GM23338 (cell line): ENCODE results near the gene NUB1. TPM values are rescaled to one million over a fixed set of nuclear protein-coding genes. Genes with fewer than 3 reads are reported as not detected.

Source experiments
- ATAC-seq: fragments of 200-7000 bp; cut with Tn5 transposase; 3 replicates; pipeline ENCODE4 v1.9.1; 2020
- DNase-seq: peaks from one replicate; pipeline ENCODE4 v3.0.0-alpha.2; 2015; ENCODE audit warnings: low spot score
- H2AFZ ChIP-seq: fragments of 200-600 bp; sonication (generic); 2 replicates; pipeline ENCODE4 v1.8.0; 2016; ENCODE audit warnings: antibody characterized with exemption, mild to moderate bottlenecking, moderate library complexity
- H3F3A ChIP-seq: fragments of 200-600 bp; sonication (generic); replicated peaks from 2 replicates; pipeline ENCODE4 v1.8.0; 2017; ENCODE audit warnings: antibody characterized with exemption, mixed run types, low read depth
- H3K27ac ChIP-seq: fragments of 200-600 bp; sonication (generic); 2 replicates; pipeline ENCODE4 v1.6.1; 2016; ENCODE audit warnings: low read depth
- H3K27me3 ChIP-seq: fragments of 200-600 bp; sonication (generic); 2 replicates; pipeline ENCODE4 v1.8.0; 2016; ENCODE audit warnings: mild to moderate bottlenecking, mixed run types, moderate library complexity; ENCODE audit not compliant: insufficient read depth
- H3K36me3 ChIP-seq: fragments of 200-600 bp; sonication (generic); 2 replicates; pipeline ENCODE4 v1.8.0; 2016; ENCODE audit warnings: mild to moderate bottlenecking; ENCODE audit not compliant: insufficient read depth
- H3K4me1 ChIP-seq: fragments of 200-600 bp; sonication (generic); 2 replicates; pipeline ENCODE4 v1.8.0; 2016; ENCODE audit warnings: mild to moderate bottlenecking, moderate library complexity; ENCODE audit not compliant: insufficient read depth
- H3K4me2 ChIP-seq: fragments of 200-600 bp; sonication (generic); 2 replicates; pipeline ENCODE4 v1.7.1; 2017; ENCODE audit warnings: mixed run types
- H3K4me3 ChIP-seq: fragments of 200-600 bp; sonication (generic); 2 replicates; pipeline ENCODE4 v1.6.1; 2016; ENCODE audit warnings: mixed run types
- H3K79me2 ChIP-seq: fragments of 200-600 bp; sonication (generic); replicated peaks from 2 replicates; pipeline ENCODE4 v1.8.0; 2017; ENCODE audit warnings: mild to moderate bottlenecking; ENCODE audit not compliant: insufficient read depth
- H3K9me2 ChIP-seq: fragments of 200-600 bp; sonication (generic); 2 replicates; pipeline ENCODE4 v1.8.0; 2017; ENCODE audit not compliant: insufficient read depth
- H4K20me1 ChIP-seq: fragments of 200-600 bp; sonication (generic); replicated peaks from 2 replicates; pipeline ENCODE4 v1.8.0; 2017; ENCODE audit warnings: mild to moderate bottlenecking; ENCODE audit not compliant: insufficient read depth
- H3K27ac Mint-ChIP-seq: 2 replicates; pipeline ENCODE4 v1.8.0; 2020; ENCODE audit warnings: inconsistent platforms, mild to moderate bottlenecking, moderate library complexity, mixed read lengths
- H3K27me3 Mint-ChIP-seq: 3 replicates; pipeline ENCODE4 v1.8.0; 2022; ENCODE audit warnings: low read depth, mild to moderate bottlenecking, moderate library complexity, mixed read lengths, inconsistent platforms; ENCODE audit not compliant: insufficient read depth, poor library complexity
- H3K36me3 Mint-ChIP-seq: 3 replicates; pipeline ENCODE4 v1.8.0; 2021; ENCODE audit warnings: low read depth, mild to moderate bottlenecking, inconsistent platforms, moderate library complexity, mixed read lengths
- H3K4me1 Mint-ChIP-seq: 3 replicates; pipeline ENCODE4 v1.8.0; 2020; ENCODE audit warnings: mild to moderate bottlenecking, inconsistent platforms, mixed read lengths
- H3K4me3 Mint-ChIP-seq: 3 replicates; pipeline ENCODE4 v1.8.0; 2021; ENCODE audit warnings: moderate library complexity, mild to moderate bottlenecking, inconsistent platforms, mixed read lengths
- H3K9me3 Mint-ChIP-seq: 3 replicates; pipeline ENCODE4 v1.8.0; 2020; ENCODE audit warnings: moderate library complexity, mild to moderate bottlenecking, inconsistent platforms, mixed read lengths
- CREB1 ChIP-seq: fragments of 250-450 bp; sonication (Bioruptor Pico); IDR thresholded peaks from 2 replicates; pipeline ENCODE4 v1.5.0; 2020; ENCODE audit warnings: low read depth, mild to moderate bottlenecking, moderate library complexity
- ETS1 ChIP-seq: IDR thresholded peaks from 2 replicates; pipeline ENCODE4 v1.6.1; 2016; ENCODE audit warnings: antibody characterized with exemption
- EZH2phosphoT487 ChIP-seq: fragments of 200-600 bp; sonication (generic); IDR thresholded peaks from one replicate; pipeline ENCODE4 v1.8.1; 2018; ENCODE audit warnings: antibody characterized with exemption; ENCODE audit not compliant: unreplicated experiment
- JUNB ChIP-seq: IDR thresholded peaks from one replicate; pipeline ENCODE4 v1.6.1; 2016; ENCODE audit warnings: antibody characterized with exemption; ENCODE audit not compliant: unreplicated experiment
- NANOG ChIP-seq: IDR thresholded peaks from 2 replicates; pipeline ENCODE4 v1.6.1; 2016; ENCODE audit warnings: antibody characterized with exemption, borderline replicate concordance
- STAT1 ChIP-seq: IDR thresholded peaks from one replicate; pipeline ENCODE4 v1.6.1; 2016; ENCODE audit warnings: antibody characterized with exemption; ENCODE audit not compliant: unreplicated experiment
- ZNF331 ChIP-seq: fragments of 250-450 bp; sonication (Bioruptor Pico); IDR thresholded peaks from 2 replicates; pipeline ENCODE4 v1.5.0; 2020; ENCODE audit warnings: low read depth, mild to moderate bottlenecking, moderate library complexity
- ZNF462 ChIP-seq: fragments of 250-450 bp; sonication (Bioruptor Pico); IDR thresholded peaks from 2 replicates; pipeline ENCODE4 v1.5.0; 2020; ENCODE audit warnings: mild to moderate bottlenecking, moderate library complexity
- polyA plus RNA-seq: library from polyadenylated mRNA; unstranded; fragments of >200 nt; fragmentation: Nextera tagmentation; extraction: Ambion mirVana; gene quantifications from 2 replicates; pipeline ENCODE4 v1.2.1, GENCODE V29; 2016
- total RNA-seq: library from RNA; depleted of rRNA; stranded (reverse); fragments of >200 nt; shearing (Covaris generic); gene quantifications from 2 replicates; pipeline ENCODE4 v1.2.3, GENCODE V29; 2014

Gene NUB1
- total and polyA plus RNA-seq, 2 experiments from 2014 or later = 31.8 to 42.3 TPM

GRCh38 chr7:151320263-151320845 lies 21.3 kb upstream of the NUB1 start:
- TF ChIP-seq ZNF462 (CRISPR knock-in tag) = no peak
- no peak for TF ChIP-seq JUNB
- TF ChIP-seq NANOG = no peak
- no peak for TF ChIP-seq EZH2phosphoT487
- no peak for TF ChIP-seq ZNF331 (CRISPR knock-in tag)
- TF ChIP-seq ETS1 = no peak
- TF ChIP-seq CREB1 = no peak
- TF ChIP-seq STAT1 = no peak
- Mint-ChIP-seq H3K27ac (no peak overlapping the region), H3K4me3 (no peak overlapping the region)

More at GRCh38 chr7:151320263-151320845, 21.3 kb upstream of the NUB1 start:
- no peaks in the 10 kb centered on the region for H3K4me1 Mint-ChIP-seq
- no peaks in the 10 kb centered on the region for H3K27me3 ChIP-seq
- H3K4me3 ChIP-seq = no peak overlapping the region
- H3K36me3 ChIP-seq = no peaks in the 10 kb centered on the region
- H3K27me3 Mint-ChIP-seq = peaks cover 4% of the 10 kb centered on the region
- no peak overlapping the region for H3K4me2 ChIP-seq
- DNase-seq (no peak), ATAC-seq (no peak)
- H3K4me1 ChIP-seq = no peaks in the 10 kb centered on the region
- no peaks in the 10 kb centered on the region for H3F3A ChIP-seq
- H2AFZ ChIP-seq = no peak overlapping the region
- no peaks in the 10 kb centered on the region for H4K20me1 ChIP-seq
- no peak overlapping the region for H3K27ac ChIP-seq
- H3K36me3 Mint-ChIP-seq = peaks cover 5% of the 10 kb centered on the region; the same call in 2 of the 3 replicates
- H3K9me2 ChIP-seq = no peaks in the 10 kb centered on the region
- no peaks in the 10 kb centered on the region for H3K79me2 ChIP-seq
- H3K9me3 Mint-ChIP-seq = peaks cover 39% of the 10 kb centered on the region
